ENCODE measurements around the gene CHGA. TPM values are rescaled to one million over a fixed set of nuclear protein-coding genes. Genes with fewer than 3 reads are reported as not detected.

Gene CHGA
- total and polyA plus RNA-seq, 2 of the 8 experiments (the other 6 are each of a cell fraction or from before 2014, with no cell fraction given) = 17.5 to 28.2 TPM

GRCh38 chr14:92937051-92937937, 14.3 kb downstream of the CHGA start (continued):
- TF ChIP-seq SP4 (IDR thresholded peaks at IDR 0.05; ENCODE audit: low read length) = no peak
- no peak for TF ChIP-seq SIN3A (conservative IDR thresholded peaks at IDR 0.05 in 1 of 2, IDR thresholded peaks at IDR 0.05 in 1 of 2; ENCODE audit: low read depth in 1 of 2, low read length in 2 of 2)
- no peak for TF ChIP-seq TBP (IDR thresholded peaks at IDR 0.05; ENCODE audit: low read depth, low read length)
- TF ChIP-seq CHD7 (IDR thresholded peaks at IDR 0.05; ENCODE audit: insufficient replicate concordance, low read length) = no peak
- TF ChIP-seq SUZ12 (IDR thresholded peaks at IDR 0.05; ENCODE audit: low read length) = no peak
- no peak for TF ChIP-seq CBX8 (IDR thresholded peaks at IDR 0.05; ENCODE audit: borderline replicate concordance, low read depth, low read length)
- no peak for TF ChIP-seq CHD2 (IDR thresholded peaks at IDR 0.05; ENCODE audit: low read length)

Data from H1 (cell line).